Smooth muscle cell (in vitro differentiated cells): ENCODE results near the gene ZNF266. TPM values are rescaled to one million over a fixed set of nuclear protein-coding genes. Genes with fewer than 3 reads are reported as not detected.

ENCODE experiments used
- DNase-seq: peaks from one replicate; lab custom pipeline; 2025; ENCODE audit not compliant: unreplicated experiment; lab: John Stamatoyannopoulos, UW
- H2AFZ ChIP-seq: fragments of 200-600 bp; sonication (generic); 2 replicates; pipeline ENCODE4 v1.6.0; 2016; ENCODE audit warnings: antibody characterized with exemption, low read depth, mild to moderate bottlenecking
- H3F3A ChIP-seq: fragments of 200-600 bp; sonication (generic); 2 replicates; pipeline ENCODE4 v1.6.0; 2017; ENCODE audit warnings: antibody characterized with exemption, low read depth
- H3K27ac ChIP-seq: fragments of 200-600 bp; sonication (generic); 2 replicates; pipeline ENCODE4 v1.5.1; 2016; ENCODE audit warnings: low read depth, mild to moderate bottlenecking
- H3K27me3 ChIP-seq: fragments of 200-600 bp; sonication (generic); 2 replicates; pipeline ENCODE4 v1.6.1; 2016; ENCODE audit warnings: low read depth, mild to moderate bottlenecking
- H3K36me3 ChIP-seq: fragments of 200-600 bp; sonication (generic); 2 replicates; pipeline ENCODE4 v1.5.1; 2016; ENCODE audit warnings: low read depth
- H3K4me1 ChIP-seq: fragments of 200-600 bp; sonication (generic); 2 replicates; pipeline ENCODE4 v1.5.1; 2016; ENCODE audit warnings: low read depth
- H3K4me2 ChIP-seq: fragments of 200-600 bp; sonication (generic); 2 replicates; pipeline ENCODE4 v1.6.0; 2016; ENCODE audit warnings: mild to moderate bottlenecking
- H3K4me3 ChIP-seq: fragments of 200-600 bp; sonication (generic); 2 replicates; pipeline ENCODE4 v1.5.1; 2016; ENCODE audit warnings: mild to moderate bottlenecking
- H3K79me2 ChIP-seq: fragments of 200-600 bp; sonication (generic); 2 replicates; pipeline ENCODE4 v1.6.0; 2016; ENCODE audit warnings: low read depth, mild to moderate bottlenecking
- H3K9ac ChIP-seq: fragments of 200-600 bp; sonication (generic); 2 replicates; pipeline ENCODE4 v1.6.0; 2016; ENCODE audit warnings: low read depth
- H3K9me3 ChIP-seq: fragments of 200-600 bp; sonication (generic); replicated peaks from 2 replicates; pipeline ENCODE4 v1.5.1; 2016; ENCODE audit warnings: low read depth
- H4K20me1 ChIP-seq: fragments of 200-600 bp; sonication (generic); 2 replicates; pipeline ENCODE4 v1.6.0; 2016; ENCODE audit warnings: low read depth
- CTCF ChIP-seq: fragments of 200-600 bp; sonication (generic); IDR thresholded peaks from 2 replicates; pipeline ENCODE4 v1.5.1; 2017; ENCODE audit warnings: borderline replicate concordance, mild to moderate bottlenecking, antibody characterized with exemption; ENCODE audit not compliant: insufficient read depth, poor library complexity, severe bottlenecking
- WGBS: methylation state at CpG from one replicate; pipeline ENCODE4 v1.1.7; 2016; ENCODE audit warnings: low lambda C conversion rate; 5-methylcytosine and 5-hydroxymethylcytosine counted together
- polyA plus RNA-seq: library from polyadenylated mRNA; unstranded; fragments of >200 nt; fragmentation: Nextera tagmentation; extraction: Ambion mirVana; gene quantifications from 2 replicates; pipeline ENCODE4 v1.2.1, GENCODE V29; 2016
- total RNA-seq: library from RNA; depleted of rRNA; stranded (reverse); fragments of >200 nt; gene quantifications from 2 replicates; pipeline ENCODE4 v1.2.3, GENCODE V29; 2014

ZNF266 gene
- total and polyA plus RNA-seq, 2 experiments from 2014 or later, result 8.9 to 56.6 TPM

- DNase-seq, result no peak
- H3K4me2 ChIP-seq, result no peak overlapping the region
- H3K36me3 ChIP-seq, result peaks cover 7% of the 10 kb centered on the region
- H3K27ac ChIP-seq, result no peak overlapping the region
- no peaks in the 10 kb centered on the region for H3K27me3 ChIP-seq
- H2AFZ ChIP-seq, result no peak overlapping the region
- no peak overlapping the region for H3K9ac ChIP-seq
- H3F3A ChIP-seq, result no peaks in the 10 kb centered on the region
- H3K79me2 ChIP-seq, result no peaks in the 10 kb centered on the region
- no peaks in the 10 kb centered on the region for H3K4me1 ChIP-seq
- peaks cover 37% of the 10 kb centered on the region for H3K9me3 ChIP-seq
- H4K20me1 ChIP-seq, result no peaks in the 10 kb centered on the region
- no peak overlapping the region for H3K4me3 ChIP-seq
- WGBS, result 82% methylated on average over 1 of the region's 1 CpG
- TF ChIP-seq CTCF, result no peak
These were observed 9.7 kb upstream of the ZNF266 start for GRCh38 chr19:9445037-9445436.

GRCh38 chr19:9436358-9436757 is 985 bp upstream of the ZNF266 start:
- Histone ChIP-seq H3K79me2 (peaks cover 29% of the 10 kb centered on the region), H2AFZ (no peak overlapping the region), H3K4me2 (peak overlapping the region; percentile 96), H3K4me1 (peaks cover 7% of the 10 kb centered on the region), H4K20me1 (no peaks in the 10 kb centered on the region), H3K36me3 (peaks cover 11% of the 10 kb centered on the region), H3K9ac (peak overlapping the region; percentile 91), H3F3A (no peaks in the 10 kb centered on the region), H3K27me3 (no peaks in the 10 kb centered on the region), H3K4me3 (peak overlapping the region; percentile 76), H3K9me3 (peaks cover 3% of the 10 kb centered on the region), H3K27ac (no peak overlapping the region)
- DNase-seq, result no peak
- 91% methylated on average over 4 of the region's 4 CpGs for WGBS
- no peak for TF ChIP-seq CTCF

DNA sequence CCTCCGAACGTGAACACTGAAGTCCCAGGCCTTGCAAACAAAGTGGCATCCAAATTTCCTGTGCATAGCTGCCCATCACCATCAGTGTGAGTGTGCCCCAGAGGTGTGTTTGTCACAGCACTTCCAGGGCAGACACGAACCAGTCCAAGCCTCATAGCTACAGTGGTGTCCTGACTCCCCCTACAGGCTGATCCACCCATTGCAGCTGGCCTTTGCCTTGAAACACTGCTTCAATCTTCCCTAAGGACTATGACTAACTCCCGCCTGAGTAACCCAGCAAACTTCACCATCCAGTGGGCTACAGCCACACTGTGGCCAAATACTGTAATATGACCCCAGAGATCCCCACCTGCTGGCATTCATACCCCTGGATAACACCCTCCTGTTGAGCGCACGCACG is 3.9 kb downstream of the ZNF266 start:
- no peak for DNase-seq
- Histone ChIP-seq H3K4me1 (peaks cover 7% of the 10 kb centered on the region), H3K4me2 (no peak overlapping the region), H3K4me3 (no peak overlapping the region), H3K27me3 (no peaks in the 10 kb centered on the region), H2AFZ (no peak overlapping the region), H4K20me1 (no peaks in the 10 kb centered on the region), H3F3A (no peaks in the 10 kb centered on the region), H3K9ac (no peak overlapping the region), H3K27ac (no peak overlapping the region), H3K9me3 (no peaks in the 10 kb centered on the region), H3K79me2 (peaks cover 20% of the 10 kb centered on the region), H3K36me3 (peaks cover 9% of the 10 kb centered on the region)
- 91% methylated on average over 7 of the region's 7 CpGs for WGBS
- peak; percentile 43 for TF ChIP-seq CTCF

GRCh38 chr19:9430444-9430843 is 4.9 kb downstream of the ZNF266 start:
- Histone ChIP-seq H4K20me1 (no peaks in the 10 kb centered on the region), H3K9me3 (no peaks in the 10 kb centered on the region), H2AFZ (no peak overlapping the region), H3K4me1 (no peaks in the 10 kb centered on the region), H3K9ac (no peak overlapping the region), H3K4me2 (no peak overlapping the region), H3K27me3 (no peaks in the 10 kb centered on the region), H3K27ac (no peak overlapping the region), H3K36me3 (peaks cover 9% of the 10 kb centered on the region), H3K4me3 (no peak overlapping the region), H3F3A (no peaks in the 10 kb centered on the region), H3K79me2 (peaks cover 12% of the 10 kb centered on the region)
- WGBS, result 95% methylated on average over 1 of the region's 1 CpG
- TF ChIP-seq CTCF, result no peak
- no peak for DNase-seq
